Esophagus squamous epithelium (tissue), 4 donors: ENCODE results near the gene MMP7.

Experiments
- POLR2A ChIP-seq, 4 donors: fragments of 450-650 bp; IDR thresholded peaks; one replicate each; pipeline ENCODE4 v1.6.1; 2017; ENCODE audit warnings: antibody characterized with exemption in 4 of 4, mild to moderate bottlenecking in 4 of 4, moderate library complexity in 3 of 4
- TF ChIP-seq, protein P1 (sequence below), 6 experiments: fragments of 450-650 bp in 4 of 6; fragments of 200-600 bp in 2 of 6; sonication (generic) in 2 of 6; IDR thresholded peaks; one replicate each; pipeline ENCODE4 v1.5.1; 2016 to 2019; ENCODE audit warnings: antibody characterized with exemption in 6 of 6, mild to moderate bottlenecking in 4 of 6, moderate library complexity in 4 of 6

DNA sequence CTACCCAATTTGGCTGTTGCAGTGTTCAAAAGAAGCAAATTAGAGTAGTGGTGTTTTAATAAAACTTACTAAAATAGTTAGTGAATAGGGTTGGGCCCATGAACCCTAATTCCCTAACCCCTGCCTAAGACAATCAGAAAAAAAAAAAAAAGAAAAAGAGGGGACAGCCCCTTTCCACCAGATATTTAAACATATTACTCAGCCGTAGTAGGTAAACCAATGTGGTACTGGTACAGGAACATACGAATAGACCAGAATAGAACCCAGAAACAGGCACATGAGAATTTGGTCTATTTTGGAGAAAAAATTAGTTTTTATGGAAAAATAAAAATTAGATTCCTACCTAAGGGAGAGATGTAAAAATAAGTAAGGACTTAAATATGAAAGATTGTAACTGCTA is 38.6 kb downstream of the MMP7 start:
- TF ChIP-seq, protein P1, sequence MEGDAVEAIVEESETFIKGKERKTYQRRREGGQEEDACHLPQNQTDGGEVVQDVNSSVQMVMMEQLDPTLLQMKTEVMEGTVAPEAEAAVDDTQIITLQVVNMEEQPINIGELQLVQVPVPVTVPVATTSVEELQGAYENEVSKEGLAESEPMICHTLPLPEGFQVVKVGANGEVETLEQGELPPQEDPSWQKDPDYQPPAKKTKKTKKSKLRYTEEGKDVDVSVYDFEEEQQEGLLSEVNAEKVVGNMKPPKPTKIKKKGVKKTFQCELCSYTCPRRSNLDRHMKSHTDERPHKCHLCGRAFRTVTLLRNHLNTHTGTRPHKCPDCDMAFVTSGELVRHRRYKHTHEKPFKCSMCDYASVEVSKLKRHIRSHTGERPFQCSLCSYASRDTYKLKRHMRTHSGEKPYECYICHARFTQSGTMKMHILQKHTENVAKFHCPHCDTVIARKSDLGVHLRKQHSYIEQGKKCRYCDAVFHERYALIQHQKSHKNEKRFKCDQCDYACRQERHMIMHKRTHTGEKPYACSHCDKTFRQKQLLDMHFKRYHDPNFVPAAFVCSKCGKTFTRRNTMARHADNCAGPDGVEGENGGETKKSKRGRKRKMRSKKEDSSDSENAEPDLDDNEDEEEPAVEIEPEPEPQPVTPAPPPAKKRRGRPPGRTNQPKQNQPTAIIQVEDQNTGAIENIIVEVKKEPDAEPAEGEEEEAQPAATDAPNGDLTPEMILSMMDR (IDR thresholded peaks at IDR 0.05) = no peak
- no peak for TF ChIP-seq POLR2A (IDR thresholded peaks at IDR 0.05)
